ENCODE measurements around the gene BRD7. TPM values are rescaled to one million over a fixed set of nuclear protein-coding genes. Genes with fewer than 3 reads are reported as not detected.

BRD7 gene
- total and polyA plus RNA-seq, 10 of the 15 experiments (the other 5 are each of a cell fraction or from before 2014, with no cell fraction given): 16.9 to 74.7 (median 52.0) TPM

DNA sequence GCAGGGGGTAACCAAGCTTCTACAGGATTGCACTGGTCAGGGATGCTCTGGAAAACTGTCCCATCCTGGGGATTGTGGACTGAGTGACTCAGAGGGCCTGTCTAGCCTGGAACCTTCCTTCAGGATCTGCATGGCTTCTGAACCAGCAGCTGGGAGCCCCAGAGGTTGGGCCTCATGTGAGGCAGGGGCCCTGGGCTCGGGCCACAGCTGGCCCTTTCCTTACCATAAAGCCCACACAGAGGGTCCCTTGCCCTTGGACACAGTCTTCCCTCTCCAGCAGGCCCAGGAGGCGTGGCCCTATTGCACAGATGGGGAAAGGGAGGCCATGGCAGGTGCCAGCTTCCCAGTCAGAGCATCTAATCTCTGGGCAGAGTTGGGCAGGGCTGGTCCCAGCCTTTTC lies 72.0 kb downstream of the BRD7 start:
- Histone ChIP-seq H3K4me1 (ENCODE audit: control insufficient read depth, insufficient read depth, low read length) (no peaks in the 10 kb centered on the region), H2AFZ (ENCODE audit: control insufficient read depth, low read depth, low read length) (no peak overlapping the region), H3K9me3 (replicated peaks; ENCODE audit: control insufficient read depth, insufficient read depth, low read length) (no peaks in the 10 kb centered on the region), H3K27ac (ENCODE audit: control insufficient read depth, insufficient read depth) (no peak overlapping the region), H3K4me2 (ENCODE audit: control insufficient read depth, insufficient read depth) (no peak overlapping the region), H3K4me3 (no peak overlapping the region), H3K36me3 (ENCODE audit: control insufficient read depth in 2 of 2, insufficient read depth in 2 of 2, low read length in 1 of 2) (peaks cover 29 to 52% of the 10 kb centered on the region in 2 experiments), H3K79me2 (ENCODE audit: control insufficient read depth, insufficient read depth, low read length) (no peaks in the 10 kb centered on the region), H3K9ac (ENCODE audit: control insufficient read depth, insufficient read depth, low read length) (no peak overlapping the region), H4K20me1 (ENCODE audit: control insufficient read depth, insufficient read depth) (no peaks in the 10 kb centered on the region), H3K27me3 (replicated peaks in 1 of 2; ENCODE audit: control insufficient read depth in 2 of 2, insufficient read depth in 2 of 2, low read length in 1 of 2) (no peaks in the 10 kb centered on the region)
- POLR2A ChIA-PET: no interaction called here
- RAD21 ChIA-PET (ENCODE audit: unreplicated experiment): no interaction called here
- DNase-seq (ENCODE audit: low read depth, low spot score) (no peak), FAIRE-seq (no peak), ATAC-seq (no peak)
- SMC1A ChIA-PET (ENCODE audit: uncharacterized antibody, unreplicated experiment): interaction anchor here (0.9 kb wide), 1 partner anchor 30 kb away, joined by 4 read pairs; no protein-coding TSS in a partner anchor
- CTCF ChIA-PET: interaction anchor here (1.5 kb wide), 1 partner anchor 21 kb away, joined by 3 read pairs; no protein-coding TSS in a partner anchor
- TF ChIP-seq WRNIP1 (IDR thresholded peaks at IDR 0.05; ENCODE audit: borderline replicate concordance, low read depth, low read length) (no peak), GATAD2B (conservative IDR thresholded peaks at IDR 0.05; ENCODE audit: low read depth) (no peak), POLR2AphosphoS2 (IDR thresholded peaks at IDR 0.05; ENCODE audit: low read depth, low read length) (no peak)
- no TSS peak for BruUV-seq (replicated peaks)
- in situ Hi-C loops (cut with MboI): no loop called here
- 60% methylated on average over 2 of the region's 2 CpGs for WGBS (ENCODE audit: insufficient coverage, insufficient replicate concordance, low lambda C conversion rate, missing lambda C conversion rate)
- intact Hi-C loops (cut with micrococcal nuclease; ENCODE audit: unreplicated experiment): no loop called here

DNA sequence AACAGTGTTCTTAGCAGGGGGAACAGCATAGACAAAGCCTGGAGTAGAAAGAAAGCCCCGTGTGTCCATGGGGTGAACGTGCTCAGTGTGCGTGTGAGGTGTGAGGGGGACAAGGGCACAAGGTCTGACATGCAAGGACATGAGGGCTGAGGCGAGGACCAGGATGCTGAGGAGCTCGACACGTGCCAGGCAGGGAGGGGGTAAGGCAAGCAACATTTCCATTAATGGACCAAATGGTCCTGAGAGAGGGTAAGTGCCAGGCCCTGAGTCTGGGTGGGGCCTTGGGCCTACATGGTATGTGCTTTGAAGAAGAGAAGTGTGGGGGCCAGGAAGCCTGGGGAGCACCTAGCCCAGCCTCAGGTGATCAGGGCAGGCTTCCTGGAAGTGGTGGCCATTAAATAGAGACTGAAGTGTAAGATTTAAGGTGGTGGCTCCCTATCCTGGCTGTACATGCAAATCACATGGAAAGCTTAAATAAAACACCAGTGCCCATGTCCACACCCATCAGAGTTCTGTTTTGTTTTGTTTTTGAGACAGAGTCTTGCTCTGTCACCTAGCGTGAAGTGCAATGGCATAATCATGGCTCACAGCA lies 73.2 kb downstream of the BRD7 start:
- FAIRE-seq (no peak), ATAC-seq (no peak), DNase-seq (ENCODE audit: low read depth, low spot score) (no peak)
- 99% methylated on average over 7 of the region's 7 CpGs for WGBS (ENCODE audit: insufficient coverage, insufficient replicate concordance, low lambda C conversion rate, missing lambda C conversion rate)
- ChIA-PET POLR2A (no interaction called here), SMC1A (ENCODE audit: uncharacterized antibody, unreplicated experiment) (interaction anchor here (0.9 kb wide), 1 partner anchor 31 kb away, joined by 4 read pairs; no protein-coding TSS in a partner anchor), CTCF (no interaction called here), RAD21 (ENCODE audit: unreplicated experiment) (no interaction called here)
- Histone ChIP-seq H3K4me2 (ENCODE audit: control insufficient read depth, insufficient read depth) (no peak overlapping the region), H3K27ac (ENCODE audit: control insufficient read depth, insufficient read depth) (no peak overlapping the region), H3K4me3 (no peak overlapping the region), H2AFZ (ENCODE audit: control insufficient read depth, low read depth, low read length) (no peak overlapping the region), H3K9ac (ENCODE audit: control insufficient read depth, insufficient read depth, low read length) (no peak overlapping the region), H3K36me3 (ENCODE audit: control insufficient read depth in 2 of 2, insufficient read depth in 2 of 2, low read length in 1 of 2) (peaks cover 29 to 54% of the 10 kb centered on the region in 2 experiments), H3K79me2 (ENCODE audit: control insufficient read depth, insufficient read depth, low read length) (no peaks in the 10 kb centered on the region), H3K4me1 (ENCODE audit: control insufficient read depth, insufficient read depth, low read length) (no peaks in the 10 kb centered on the region), H3K9me3 (replicated peaks; ENCODE audit: control insufficient read depth, insufficient read depth, low read length) (no peaks in the 10 kb centered on the region), H3K27me3 (replicated peaks in 1 of 2; ENCODE audit: control insufficient read depth in 2 of 2, insufficient read depth in 2 of 2, low read length in 1 of 2) (no peaks in the 10 kb centered on the region), H4K20me1 (ENCODE audit: control insufficient read depth, insufficient read depth) (no peaks in the 10 kb centered on the region)
- in situ Hi-C loops (cut with MboI) (no loop called here), intact Hi-C loops (cut with micrococcal nuclease; ENCODE audit: unreplicated experiment) (no loop called here)
- no TSS peak for BruUV-seq (replicated peaks)
- TF ChIP-seq, protein P1, sequence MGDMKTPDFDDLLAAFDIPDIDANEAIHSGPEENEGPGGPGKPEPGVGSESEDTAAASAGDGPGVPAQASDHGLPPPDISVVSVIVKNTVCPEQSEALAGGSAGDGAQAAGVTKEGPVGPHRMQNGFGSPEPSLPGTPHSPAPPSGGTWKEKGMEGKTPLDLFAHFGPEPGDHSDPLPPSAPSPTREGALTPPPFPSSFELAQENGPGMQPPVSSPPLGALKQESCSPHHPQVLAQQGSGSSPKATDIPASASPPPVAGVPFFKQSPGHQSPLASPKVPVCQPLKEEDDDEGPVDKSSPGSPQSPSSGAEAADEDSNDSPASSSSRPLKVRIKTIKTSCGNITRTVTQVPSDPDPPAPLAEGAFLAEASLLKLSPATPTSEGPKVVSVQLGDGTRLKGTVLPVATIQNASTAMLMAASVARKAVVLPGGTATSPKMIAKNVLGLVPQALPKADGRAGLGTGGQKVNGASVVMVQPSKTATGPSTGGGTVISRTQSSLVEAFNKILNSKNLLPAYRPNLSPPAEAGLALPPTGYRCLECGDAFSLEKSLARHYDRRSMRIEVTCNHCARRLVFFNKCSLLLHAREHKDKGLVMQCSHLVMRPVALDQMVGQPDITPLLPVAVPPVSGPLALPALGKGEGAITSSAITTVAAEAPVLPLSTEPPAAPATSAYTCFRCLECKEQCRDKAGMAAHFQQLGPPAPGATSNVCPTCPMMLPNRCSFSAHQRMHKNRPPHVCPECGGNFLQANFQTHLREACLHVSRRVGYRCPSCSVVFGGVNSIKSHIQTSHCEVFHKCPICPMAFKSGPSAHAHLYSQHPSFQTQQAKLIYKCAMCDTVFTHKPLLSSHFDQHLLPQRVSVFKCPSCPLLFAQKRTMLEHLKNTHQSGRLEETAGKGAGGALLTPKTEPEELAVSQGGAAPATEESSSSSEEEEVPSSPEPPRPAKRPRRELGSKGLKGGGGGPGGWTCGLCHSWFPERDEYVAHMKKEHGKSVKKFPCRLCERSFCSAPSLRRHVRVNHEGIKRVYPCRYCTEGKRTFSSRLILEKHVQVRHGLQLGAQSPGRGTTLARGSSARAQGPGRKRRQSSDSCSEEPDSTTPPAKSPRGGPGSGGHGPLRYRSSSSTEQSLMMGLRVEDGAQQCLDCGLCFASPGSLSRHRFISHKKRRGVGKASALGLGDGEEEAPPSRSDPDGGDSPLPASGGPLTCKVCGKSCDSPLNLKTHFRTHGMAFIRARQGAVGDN (IDR thresholded peaks at IDR 0.05): no peak
- TF ChIP-seq SMAD1 (IDR thresholded peaks at IDR 0.05; ENCODE audit: low read depth, partially characterized antibody) (no peak), NFYA (IDR thresholded peaks at IDR 0.05; ENCODE audit: borderline replicate concordance, low read depth, low read length) (no peak), SREBF2 (IDR thresholded peaks at IDR 0.05; ENCODE audit: low read length) (no peak), ASH2L (IDR thresholded peaks at IDR 0.05; ENCODE audit: borderline replicate concordance, low read depth) (no peak)
- TF ChIP-seq, protein P2, sequence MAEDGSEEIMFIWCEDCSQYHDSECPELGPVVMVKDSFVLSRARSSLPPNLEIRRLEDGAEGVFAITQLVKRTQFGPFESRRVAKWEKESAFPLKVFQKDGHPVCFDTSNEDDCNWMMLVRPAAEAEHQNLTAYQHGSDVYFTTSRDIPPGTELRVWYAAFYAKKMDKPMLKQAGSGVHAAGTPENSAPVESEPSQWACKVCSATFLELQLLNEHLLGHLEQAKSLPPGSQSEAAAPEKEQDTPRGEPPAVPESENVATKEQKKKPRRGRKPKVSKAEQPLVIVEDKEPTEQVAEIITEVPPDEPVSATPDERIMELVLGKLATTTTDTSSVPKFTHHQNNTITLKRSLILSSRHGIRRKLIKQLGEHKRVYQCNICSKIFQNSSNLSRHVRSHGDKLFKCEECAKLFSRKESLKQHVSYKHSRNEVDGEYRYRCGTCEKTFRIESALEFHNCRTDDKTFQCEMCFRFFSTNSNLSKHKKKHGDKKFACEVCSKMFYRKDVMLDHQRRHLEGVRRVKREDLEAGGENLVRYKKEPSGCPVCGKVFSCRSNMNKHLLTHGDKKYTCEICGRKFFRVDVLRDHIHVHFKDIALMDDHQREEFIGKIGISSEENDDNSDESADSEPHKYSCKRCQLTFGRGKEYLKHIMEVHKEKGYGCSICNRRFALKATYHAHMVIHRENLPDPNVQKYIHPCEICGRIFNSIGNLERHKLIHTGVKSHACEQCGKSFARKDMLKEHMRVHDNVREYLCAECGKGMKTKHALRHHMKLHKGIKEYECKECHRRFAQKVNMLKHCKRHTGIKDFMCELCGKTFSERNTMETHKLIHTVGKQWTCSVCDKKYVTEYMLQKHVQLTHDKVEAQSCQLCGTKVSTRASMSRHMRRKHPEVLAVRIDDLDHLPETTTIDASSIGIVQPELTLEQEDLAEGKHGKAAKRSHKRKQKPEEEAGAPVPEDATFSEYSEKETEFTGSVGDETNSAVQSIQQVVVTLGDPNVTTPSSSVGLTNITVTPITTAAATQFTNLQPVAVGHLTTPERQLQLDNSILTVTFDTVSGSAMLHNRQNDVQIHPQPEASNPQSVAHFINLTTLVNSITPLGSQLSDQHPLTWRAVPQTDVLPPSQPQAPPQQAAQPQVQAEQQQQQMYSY (CRISPR knock-in tag; IDR thresholded peaks at IDR 0.05): no peak

Measured in GM12878 (cell line).